Measurements from ENCODE around the gene TP53.

Gene TP53

DNA sequence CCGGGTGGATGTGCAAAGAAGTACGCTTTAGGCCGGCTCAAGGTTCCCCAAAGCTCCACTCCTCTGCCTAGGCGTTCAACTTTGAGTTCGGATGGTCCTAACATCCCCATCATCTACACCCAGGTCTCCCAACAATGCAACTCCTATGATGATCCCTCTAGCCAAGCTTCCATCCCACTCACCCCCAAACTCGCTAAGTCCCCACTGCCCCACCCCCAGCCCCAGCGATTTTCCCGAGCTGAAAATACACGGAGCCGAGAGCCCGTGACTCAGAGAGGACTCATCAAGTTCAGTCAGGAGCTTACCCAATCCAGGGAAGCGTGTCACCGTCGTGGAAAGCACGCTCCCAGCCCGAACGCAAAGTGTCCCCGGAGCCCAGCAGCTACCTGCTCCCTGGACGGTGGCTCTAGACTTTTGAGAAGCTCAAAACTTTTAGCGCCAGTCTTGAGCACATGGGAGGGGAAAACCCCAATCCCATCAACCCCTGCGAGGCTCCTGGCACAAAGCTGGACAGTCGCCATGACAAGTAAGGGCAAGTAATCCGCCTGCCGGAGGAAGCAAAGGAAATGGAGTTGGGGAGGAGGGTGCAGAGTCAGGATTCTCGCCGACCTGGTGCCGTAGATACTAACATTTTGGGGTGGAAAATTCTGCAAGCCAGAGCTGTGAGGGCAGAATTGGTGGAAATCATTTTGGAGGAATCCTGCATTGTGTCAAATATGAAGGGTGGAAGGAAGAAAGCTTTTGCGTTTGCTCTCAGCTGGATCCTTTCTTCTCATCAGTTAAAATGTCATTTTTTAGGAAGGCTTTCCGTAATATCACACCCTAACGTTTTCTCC lies at the start of gene TP53:
TSS of gene TP53 (minus strand) at position 419 of the 836 bp plus-strand sequence. CDS start 10,896 bp downstream, outside the sequence.
- peak; percentile 87 to 90 for DNase-seq

DNA sequence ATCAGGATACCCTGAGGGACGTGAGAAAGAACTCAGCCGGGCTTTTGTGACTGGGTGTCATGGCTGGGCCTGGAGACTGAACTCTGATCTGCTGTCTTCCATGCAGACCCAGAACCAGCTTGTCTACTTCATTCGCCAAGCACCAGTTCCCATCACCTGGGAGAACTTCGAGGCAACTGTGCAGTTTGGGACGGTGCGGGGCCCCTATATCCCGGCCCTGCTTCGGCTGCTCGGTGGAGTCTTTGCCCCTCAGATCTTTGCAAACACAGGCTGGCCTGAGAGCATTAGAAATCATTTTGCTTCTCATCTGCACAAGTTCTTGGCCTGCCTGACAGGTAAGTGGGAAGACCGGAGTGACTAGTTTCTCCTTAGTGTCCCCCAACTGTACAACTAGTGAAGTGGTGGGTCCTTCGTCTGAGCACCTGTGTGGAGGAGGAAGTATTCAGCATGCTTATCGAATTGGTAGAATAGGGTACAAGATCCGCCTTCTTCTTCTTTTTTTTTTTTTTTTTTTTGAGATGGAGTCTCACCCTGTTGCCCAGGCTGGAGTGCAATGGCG lies 45.8 kb upstream of the TP53 start:
- DNase-seq: no peak

- DNase-seq: peak; percentile 61 to 69
Measured at GRCh38 chr17:7729816-7730215, 42.5 kb upstream of the TP53 start.

- DNase-seq: no peak
Measured at GRCh38 chr17:7727886-7728285, 40.6 kb upstream of the TP53 start.

DNA sequence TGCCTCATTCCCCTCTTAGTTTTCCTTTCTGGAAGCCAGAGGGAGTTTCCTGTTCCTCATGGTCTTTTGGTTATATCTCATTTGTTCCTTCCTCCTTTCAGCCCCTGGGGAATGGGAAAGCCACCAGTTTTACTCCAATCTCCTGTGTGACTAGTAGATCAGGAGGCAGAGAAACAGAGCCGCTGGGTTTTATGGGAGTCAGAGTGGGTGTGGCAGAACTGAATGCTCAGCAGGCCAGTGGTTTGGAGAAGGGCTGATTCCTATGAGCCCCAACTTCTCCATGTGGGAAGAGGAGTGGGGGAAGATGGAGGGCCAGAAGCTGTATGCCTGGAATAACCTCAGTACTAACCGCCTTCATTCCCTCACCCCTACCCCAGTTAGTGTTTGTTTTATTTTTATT lies 34.3 kb upstream of the TP53 start:
- DNase-seq: no peak

GRCh38 chr17:7720125-7720524 lies 32.8 kb upstream of the TP53 start:
- no peak for DNase-seq

- DNase-seq: no peak
Measured at GRCh38 chr17:7719661-7720060, 32.4 kb upstream of the TP53 start.

GRCh38 chr17:7717756-7718350 lies 30.6 kb upstream of the TP53 start:
- peak in 1 of 2 donors; percentile 37 for DNase-seq

GRCh38 chr17:7716901-7717755 lies 29.8 kb upstream of the TP53 start, which contains the start of gene DNAH2:
Gene DNAH2, plus strand, starts transcription at chr17:7717744. Its CDS starts 1,991 bp downstream, at chr17:7719735.
- peak; percentile 47 to 63 for DNase-seq

GRCh38 chr17:7715936-7716886 lies 28.9 kb upstream of the TP53 start:
- no peak for DNase-seq

DNA sequence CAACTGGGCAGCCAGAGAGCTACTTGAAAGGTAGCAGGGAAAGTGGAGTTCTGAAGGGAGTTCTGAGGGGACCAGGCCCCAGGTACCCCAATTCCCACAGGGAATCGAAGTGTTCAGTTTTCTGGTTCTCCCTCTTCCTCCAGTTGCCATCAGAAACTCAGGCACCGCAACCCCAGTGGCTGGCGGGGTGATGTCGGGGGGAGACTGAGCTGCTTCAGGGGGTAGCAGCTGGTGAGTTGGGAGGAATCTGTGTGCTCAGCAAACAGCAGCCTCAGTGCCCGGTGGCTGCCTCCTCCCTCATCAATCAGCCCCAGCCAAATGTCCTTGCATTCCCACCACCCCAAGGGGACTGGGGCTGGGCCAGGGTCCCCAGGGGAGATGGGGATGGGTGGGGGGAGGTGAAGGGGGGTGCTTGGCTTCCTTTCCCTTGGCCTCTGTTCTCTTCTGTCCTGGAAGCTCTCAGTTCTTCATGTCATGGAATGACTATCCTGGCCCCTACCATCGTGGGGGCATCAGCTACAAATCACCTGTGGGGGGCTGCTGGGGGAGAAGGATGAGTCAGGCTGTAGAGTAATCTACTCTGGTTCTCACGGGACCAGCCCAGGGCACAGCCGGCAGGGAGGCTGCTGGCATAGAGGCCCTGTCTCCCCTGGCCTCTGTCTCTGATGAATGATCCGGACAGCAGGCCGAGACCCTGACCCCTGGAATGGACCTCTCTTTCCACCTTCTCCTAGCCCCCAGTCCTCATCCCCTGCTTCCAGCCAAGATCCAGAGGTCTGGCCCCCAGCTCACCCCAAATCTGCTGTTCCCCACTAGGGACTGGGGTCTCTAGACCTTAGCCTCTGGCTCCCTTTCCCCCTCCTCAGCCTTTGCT lies 27.7 kb upstream of the TP53 start:
- DNase-seq: no peak

DNA sequence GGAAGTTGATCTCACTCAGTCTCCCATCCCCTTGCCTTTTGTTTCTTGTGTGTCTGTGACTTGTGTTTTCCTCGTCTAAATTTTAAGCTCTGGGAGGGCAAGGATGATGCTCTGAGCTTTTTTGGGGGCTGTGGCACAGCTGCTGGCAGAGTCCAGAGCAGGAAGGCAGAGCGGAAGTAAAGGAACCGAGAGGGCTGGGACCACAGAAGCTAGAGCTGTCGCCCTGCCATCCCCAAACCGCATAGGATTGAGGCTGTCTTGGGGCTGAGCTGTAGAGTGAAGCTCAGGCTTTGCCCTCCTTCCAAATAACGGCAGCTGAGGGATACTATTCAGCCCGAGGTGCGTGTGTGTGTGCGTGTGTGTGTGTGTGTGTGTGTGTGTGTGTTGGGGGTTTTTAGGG lies 26.5 kb upstream of the TP53 start:
- DNase-seq: no peak

DNA sequence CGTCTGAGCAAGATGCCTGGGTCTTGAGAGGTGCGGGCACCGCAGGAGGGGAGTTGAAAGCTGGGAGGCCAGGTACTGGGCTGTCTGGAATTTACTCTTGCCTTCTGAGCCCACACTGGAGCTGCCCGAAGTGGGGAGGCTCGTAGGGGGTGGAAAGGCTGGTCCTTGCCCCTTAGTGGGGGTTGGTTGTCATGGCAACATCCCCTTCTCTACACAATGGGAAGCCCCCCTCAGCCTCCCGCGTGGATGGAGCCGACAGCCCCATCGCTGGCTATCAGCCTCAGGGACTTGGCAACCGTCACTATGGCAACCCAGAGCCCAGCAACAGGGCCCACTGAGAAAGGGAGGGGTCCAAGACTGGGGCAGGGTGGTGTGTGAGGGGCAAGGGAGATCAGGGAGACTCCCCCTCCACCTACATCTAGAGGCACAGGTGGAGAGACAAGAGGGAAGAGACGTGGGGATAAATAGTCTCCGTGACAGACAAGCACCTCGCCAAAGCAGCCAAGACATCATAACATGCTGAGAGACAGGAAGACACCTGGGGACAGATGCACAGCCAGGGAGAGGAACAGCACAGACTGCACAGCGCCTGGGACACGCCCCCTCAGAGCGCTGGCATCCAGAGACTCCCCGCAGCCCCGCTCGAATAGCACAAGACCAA lies 25.0 kb upstream of the TP53 start:
- no peak for DNase-seq

DNA sequence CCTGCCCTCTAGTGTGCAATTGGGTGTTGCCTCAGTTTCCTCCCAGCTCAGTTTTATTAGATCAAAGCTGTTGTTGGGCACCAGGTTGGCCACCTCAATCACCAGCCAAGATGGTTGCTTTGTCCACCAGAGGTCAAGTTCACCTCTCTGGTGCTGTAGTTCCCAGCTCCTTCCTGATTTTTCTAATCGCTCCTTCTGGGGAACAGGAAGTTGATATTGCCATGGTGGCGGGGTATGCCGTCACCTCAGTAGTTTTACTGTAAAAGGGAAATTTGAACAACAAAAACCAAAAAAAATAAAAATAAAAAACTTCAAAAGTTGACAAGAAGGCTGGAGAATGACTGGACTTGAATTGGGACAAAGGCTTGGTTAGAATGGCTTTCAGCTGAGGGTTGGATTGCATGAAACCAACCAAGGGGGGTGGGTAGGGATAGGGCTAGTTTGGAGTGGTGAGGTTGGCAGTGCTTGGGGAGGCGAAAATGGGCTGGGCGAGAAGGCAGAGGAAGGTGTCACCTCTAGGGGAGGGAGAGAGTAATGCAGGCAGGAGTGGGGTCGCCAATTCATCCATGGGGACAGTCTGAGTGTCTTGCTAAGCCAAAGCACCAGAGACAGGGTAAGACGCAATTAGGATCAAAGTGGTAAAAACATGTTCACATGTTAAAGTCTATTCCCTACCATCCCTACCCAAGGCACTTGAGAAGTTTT lies 23.9 kb upstream of the TP53 start:
- DNase-seq: peak; percentile 28 to 32

- peak; percentile 17 to 33 for DNase-seq
Measured at GRCh38 chr17:7710301-7710700, 23.0 kb upstream of the TP53 start.

- DNase-seq: no peak
Measured at GRCh38 chr17:7709031-7709430, 21.7 kb upstream of the TP53 start.

DNA sequence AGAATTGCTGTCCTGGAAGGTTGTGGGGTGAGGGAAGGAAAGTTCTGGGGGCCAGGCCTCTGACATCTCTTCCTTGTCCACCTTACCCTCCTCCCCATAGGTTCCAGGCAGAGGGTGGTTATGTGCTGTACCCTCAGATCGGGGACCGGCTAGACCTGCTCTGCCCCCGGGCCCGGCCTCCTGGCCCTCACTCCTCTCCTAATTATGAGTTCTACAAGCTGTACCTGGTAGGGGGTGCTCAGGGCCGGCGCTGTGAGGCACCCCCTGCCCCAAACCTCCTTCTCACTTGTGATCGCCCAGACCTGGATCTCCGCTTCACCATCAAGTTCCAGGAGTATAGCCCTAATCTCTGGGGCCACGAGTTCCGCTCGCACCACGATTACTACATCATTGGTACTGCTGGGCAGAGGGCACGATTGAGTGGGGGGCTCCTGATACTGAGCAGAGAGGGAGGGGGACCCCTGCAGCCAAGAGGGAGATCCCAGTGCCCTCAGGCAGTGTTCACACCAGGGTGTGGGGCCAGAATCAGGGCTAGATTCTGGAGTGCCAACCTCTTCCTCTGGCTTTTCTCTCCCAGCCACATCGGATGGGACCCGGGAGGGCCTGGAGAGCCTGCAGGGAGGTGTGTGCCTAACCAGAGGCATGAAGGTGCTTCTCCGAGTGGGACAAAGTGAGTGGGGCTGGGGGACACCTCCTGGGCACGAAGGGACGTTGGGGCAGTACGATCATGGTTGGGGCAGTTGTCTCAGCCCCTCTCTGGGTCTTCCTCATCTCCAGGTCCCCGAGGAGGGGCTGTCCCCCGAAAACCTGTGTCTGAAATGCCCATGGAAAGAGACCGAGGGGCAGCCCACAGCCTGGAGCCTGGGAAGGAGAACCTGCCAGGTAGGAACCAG lies 20.8 kb upstream of the TP53 start:
- no peak for DNase-seq

DNA sequence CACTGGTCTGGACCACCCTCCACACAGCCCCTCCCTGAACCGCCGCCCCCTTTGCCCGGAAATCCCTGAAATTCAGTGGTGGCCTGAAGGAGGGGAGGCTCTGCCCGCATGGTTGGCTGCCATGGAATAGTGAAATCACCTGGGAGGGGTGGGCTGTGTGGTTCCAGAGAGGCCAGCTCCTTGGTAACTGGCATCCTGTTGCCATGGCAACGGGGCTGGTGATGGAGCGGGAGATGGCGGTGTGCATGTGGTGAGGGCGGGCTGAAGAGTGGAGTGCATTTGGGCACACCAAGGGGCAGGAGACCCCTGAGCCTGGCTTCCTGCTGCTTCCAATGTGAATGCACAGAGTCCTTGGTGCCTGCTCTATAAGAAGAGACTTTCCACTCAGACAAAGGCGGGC lies 20.2 kb upstream of the TP53 start:
- DNase-seq: no peak

All from inflammatory macrophage treated with lipopolysaccharide for 1 hour (primary cell).